ENCODE data around the gene COL8A1. TPM values are rescaled to one million over a fixed set of nuclear protein-coding genes. Genes with fewer than 3 reads are reported as not detected.

Gene COL8A1
- total and polyA plus RNA-seq, 9 of the 15 experiments (the other 6 are each of a cell fraction or from before 2014, with no cell fraction given) = 0.07 TPM; not detected in 8

GRCh38 chr3:99708207-99708745 is 69.9 kb downstream of the COL8A1 start:
- WGBS (ENCODE audit: insufficient coverage, low coverage, missing lambda C conversion rate) = 0% methylated on average over 4 of the region's 4 CpGs
- no peak for TF ChIP-seq SP1 (CRISPR knock-in tag; IDR thresholded peaks at IDR 0.05)
- TF ChIP-seq ZNF449 (CRISPR knock-in tag; IDR thresholded peaks at IDR 0.05) = no peak
- no peak for TF ChIP-seq ZNF280B (CRISPR knock-in tag; IDR thresholded peaks at IDR 0.05)
- TF ChIP-seq POLR3G (IDR thresholded peaks at IDR 0.05; ENCODE audit: extremely low read depth, insufficient read length, insufficient replicate concordance) = no peak
- TF ChIP-seq ZFPM2 (CRISPR knock-in tag; IDR thresholded peaks at IDR 0.05) = no peak
- TF ChIP-seq NFIX (CRISPR knock-in tag; IDR thresholded peaks at IDR 0.05; ENCODE audit: low read depth) = no peak
- TF ChIP-seq EP400 (IDR thresholded peaks at IDR 0.05) = no peak
- intact Hi-C loops (cut with micrococcal nuclease) = no loop called here
- no peaks in the 10 kb centered on the region for H3K9me1 ChIP-seq (ENCODE audit: control insufficient read depth, insufficient read depth, low read length)
- no peaks in the 10 kb centered on the region for H3K36me3 ChIP-seq (ENCODE audit: control insufficient read depth, insufficient read depth, low read length)
- H3K4me3 ChIP-seq = no peak overlapping the region
- ChIA-PET POLR2A (no interaction called here), CTCF (ENCODE audit: low intra/inter-chr PET ratio) (no interaction called here)
- no peak overlapping the region for H2AFZ ChIP-seq (ENCODE audit: low read depth, low read length)
- no peak overlapping the region for H3K4me2 ChIP-seq (ENCODE audit: insufficient read depth, low read length)
- no peak overlapping the region for H3K27ac ChIP-seq (ENCODE audit: extremely low read depth, low read depth, low read length)
- no peaks in the 10 kb centered on the region for H3K27me3 ChIP-seq (ENCODE audit: control insufficient read depth in 2 of 2, insufficient read depth in 2 of 2, low read length in 2 of 2)
- FAIRE-seq (no peak), DNase-seq (ENCODE audit: extremely low read depth in 1 of 4, low spot score in 3 of 4) (no peak), ATAC-seq (no peak)
- no peaks in the 10 kb centered on the region for H3K79me2 ChIP-seq (ENCODE audit: control insufficient read depth, insufficient read depth, low read length)
- H3K9ac ChIP-seq (ENCODE audit: insufficient read depth in 1 of 2, low read depth in 2 of 2, low read length in 2 of 2) = no peak overlapping the region
- no TSS peak for BruUV-seq (replicated peaks)
- in situ Hi-C loops (cut with MboI) = no loop called here
- H3K4me1 ChIP-seq (replicated peaks in 1 of 2; ENCODE audit: control insufficient read depth in 2 of 2, insufficient read depth in 2 of 2, low read length in 2 of 2) = no peaks in the 10 kb centered on the region
- no peaks in the 10 kb centered on the region for H4K20me1 ChIP-seq (replicated peaks; ENCODE audit: control insufficient read depth, insufficient read depth, low read length)
- no peaks in the 10 kb centered on the region for H3K9me3 ChIP-seq (replicated peaks; ENCODE audit: control insufficient read depth, insufficient read depth, low read depth, low read length)
